K562 (cell line): ENCODE measurements around the gene TMEM248. TPM values are rescaled to one million over a fixed set of nuclear protein-coding genes. Genes with fewer than 3 reads are reported as not detected.

ENCODE experiments used
- ATAC-seq: fragments of 200-7000 bp; cut with Tn5 transposase; 3 replicates; pipeline ENCODE4 v1.9.1; 2020; ENCODE audit warnings: moderate library complexity
- BruUV-seq: library from RNA; stranded (reverse); fragments of 400-500 nt; replicated peaks from 2 replicates; lab custom pipeline; 2021; lab: Mats Ljungman, UMichigan
- CTCF ChIA-PET: fragments of 300-600 bp; formaldehyde crosslinking; extraction: SDS; loops from one replicate; lab custom pipeline; 2021; ENCODE audit warnings: low intra/inter-chr PET ratio; lab: Yijun Ruan, JAX
- POLR2A ChIA-PET: fragments of 300-600, 350-650 bp; sonication (Branson Sonifier 250); formaldehyde crosslinking; extraction: SDS; loops from one replicate; lab custom pipeline; 2021; ENCODE audit warnings: antibody characterized with exemption, inconsistent platforms; lab: Yijun Ruan, JAX
- DNase-seq, 4 experiments: peaks; one replicate each; pipeline versions ENCODE4 v3.0.0 to v3.0.0-alpha.2; 2011 to 2018; ENCODE audit warnings: low spot score in 3 of 4, mixed read lengths in 3 of 4; ENCODE audit errors: extremely low read depth in 1 of 4
- FAIRE-seq: peaks from 2 replicates; lab custom pipeline; 2011; peaks lifted over from hg19 to GRCh38; lab: Jason Lieb, UNC
- H2AFZ ChIP-seq: 2 replicates; pipeline ENCODE4 v1.6.0; 2011; ENCODE audit warnings: low read depth, low read length, control low read depth, inconsistent platforms
- H3K27ac ChIP-seq: fragments of 200-600 bp; 3 replicates; pipeline ENCODE4 v1.8.0; 2011; ENCODE audit warnings: low read depth, mild to moderate bottlenecking, control low read depth, inconsistent platforms, low read length, moderate library complexity, mixed read lengths; ENCODE audit errors: extremely low read depth
- H3K27me3 ChIP-seq, 2 experiments: fragments of 300-600 bp in 1 of 2; 2 replicates in 1 of 2; 3 replicates in 1 of 2; pipeline versions ENCODE4 v1.6.0 to v1.8.0; 2011; ENCODE audit warnings: inconsistent platforms in 2 of 2, low read length in 2 of 2, mild to moderate bottlenecking in 1 of 2, mixed read lengths in 1 of 2, moderate library complexity in 1 of 2; ENCODE audit not compliant: control insufficient read depth in 2 of 2, insufficient read depth in 2 of 2
- H3K36me3 ChIP-seq: fragments of 300-600 bp; 3 replicates; pipeline ENCODE4 v1.8.0; 2011; ENCODE audit warnings: mild to moderate bottlenecking, low read length, inconsistent platforms; ENCODE audit not compliant: control insufficient read depth, insufficient read depth
- H3K4me1 ChIP-seq, 2 experiments: fragments of 200-600 bp in 1 of 2; replicated peaks in 1 of 2; 2 replicates in 1 of 2; 3 replicates in 1 of 2; pipeline versions ENCODE4 v1.5.1 to v1.8.0; 2011; ENCODE audit warnings: inconsistent platforms in 2 of 2, low read length in 2 of 2, mild to moderate bottlenecking in 1 of 2, mixed read lengths in 1 of 2, moderate library complexity in 1 of 2; ENCODE audit not compliant: control insufficient read depth in 2 of 2, insufficient read depth in 2 of 2
- H3K4me2 ChIP-seq: 2 replicates; pipeline ENCODE4 v1.6.1; 2011; ENCODE audit warnings: low read length, control low read depth, inconsistent platforms, mixed read lengths; ENCODE audit not compliant: insufficient read depth
- H3K4me3 ChIP-seq: fragments of 200-600 bp; sonication (generic), shearing (Covaris generic); 2 replicates; pipeline ENCODE4 v1.5.1; 2016; ENCODE audit warnings: control low read depth, inconsistent platforms
- H3K79me2 ChIP-seq: fragments of 200-600 bp; 3 replicates; pipeline ENCODE4 v1.8.0; 2011; ENCODE audit warnings: low read length, inconsistent platforms; ENCODE audit not compliant: control insufficient read depth, insufficient read depth
- H3K9ac ChIP-seq, 2 experiments: 2 replicates each; pipeline versions ENCODE4 v1.6.0 to v1.6.1; 2011; ENCODE audit warnings: low read depth in 2 of 2, low read length in 2 of 2, control low read depth in 1 of 2, inconsistent platforms in 1 of 2, mild to moderate bottlenecking in 1 of 2, mixed read lengths in 1 of 2; ENCODE audit not compliant: insufficient read depth in 1 of 2
- H3K9me1 ChIP-seq: one replicate; pipeline ENCODE4 v1.6.0; 2011; ENCODE audit warnings: inconsistent platforms, mild to moderate bottlenecking, low read length, moderate library complexity; ENCODE audit not compliant: control insufficient read depth, insufficient read depth
- H3K9me3 ChIP-seq: replicated peaks from 2 replicates; pipeline ENCODE4 v1.5.1; 2011; ENCODE audit warnings: low read depth, low read length, inconsistent platforms; ENCODE audit not compliant: control insufficient read depth, insufficient read depth
- H4K20me1 ChIP-seq: replicated peaks from 2 replicates; pipeline ENCODE4 v1.6.1; 2011; ENCODE audit warnings: low read length, inconsistent platforms, mixed read lengths; ENCODE audit not compliant: control insufficient read depth, insufficient read depth
- ERF ChIP-seq: fragments of 450-650 bp; formaldehyde crosslinking; IDR thresholded peaks from 2 replicates; pipeline ENCODE4 v1.4.0; 2020; ENCODE audit warnings: mild to moderate bottlenecking, mixed read lengths
- ESRRA ChIP-seq: fragments of 450-650 bp; IDR thresholded peaks from 2 replicates; pipeline ENCODE4 v1.6.1; 2014; ENCODE audit warnings: low read depth, mild to moderate bottlenecking, moderate library complexity, borderline replicate concordance
- RAD21 ChIP-seq, 2 experiments: fragments of 250-450 bp in 1 of 2; fragments of 450-650 bp in 1 of 2; sonication (Bioruptor Pico) in 1 of 2; formaldehyde crosslinking in 1 of 2; IDR thresholded peaks in 1 of 2; conservative IDR thresholded peaks in 1 of 2; 2 replicates each; pipeline versions ENCODE4 v1.4.0 to v1.8.0; 2020 to 2022; ENCODE audit warnings: mild to moderate bottlenecking in 2 of 2, moderate library complexity in 1 of 2
- ZFP36 ChIP-seq: fragments of 150-350 bp; IDR thresholded peaks from 2 replicates; pipeline ENCODE4 v1.6.1; 2018; ENCODE audit warnings: low read length, low read depth; ENCODE audit not compliant: partially characterized antibody
- WGBS: fragments of 100-300 bp; shearing (Covaris generic); methylation state at CpG from one replicate; pipeline ENCODE4 v1.1.6; 2016; ENCODE audit warnings: low coverage, mixed read lengths; ENCODE audit not compliant: insufficient coverage; ENCODE audit errors: missing lambda C conversion rate; 5-methylcytosine and 5-hydroxymethylcytosine counted together
- in situ Hi-C: fragments of 300-500 bp; cut with MboI; formaldehyde crosslinking; loops from 4 replicates; pipeline ENCODE4 v1.15.0; 2018; ENCODE audit warnings: inconsistent platforms, mixed read lengths
- intact Hi-C: fragments of 100-400 bp; cut with micrococcal nuclease; formaldehyde crosslinking; loops from 2 replicates; pipeline ENCODE4 v1.14.2; 2022
- polyA plus RNA-seq, 8 experiments: library from polyadenylated mRNA; depleted of rRNA in 4 of 8; stranded (reverse) in 5 of 8; unstranded in 3 of 8; fragments of >200 nt; fragmentation: Nextera tagmentation in 2 of 8; fragmentation: Illumina TruSeq in 1 of 8; extraction: Ambion mirVana in 2 of 8; extraction: Trizol in 1 of 8; gene quantifications; 2 replicates each; pipeline versions ENCODE4 v1.2.1 to v1.2.3, GENCODE V29; 2011 to 2014; ENCODE audit warnings: inconsistent platforms in 1 of 8, missing spikeins in 1 of 8
- total RNA-seq, 7 experiments: library from RNA; depleted of rRNA in 6 of 7; stranded (reverse); fragments of >200 nt in 6 of 7; fragmentation: Illumina TruSeq in 2 of 7; extraction: Trizol in 2 of 7; gene quantifications; 2 replicates each; pipeline versions ENCODE4 v1.2.1 to v1.2.3, GENCODE V29; 2011 to 2021; ENCODE audit warnings: low replicate concordance in 1 of 7
- TF ChIP-seq, protein P1 (sequence below): fragments of 450-650 bp; formaldehyde crosslinking; IDR thresholded peaks from 2 replicates; pipeline ENCODE4 v1.4.0; 2020; ENCODE audit warnings: mild to moderate bottlenecking, moderate library complexity
- TF ChIP-seq, protein P2 (sequence below), 3 experiments: IDR thresholded peaks in 2 of 3; conservative IDR thresholded peaks in 1 of 3; 2 replicates each; pipeline ENCODE4 v1.5.1; 2011 to 2012; ENCODE audit warnings: low read length in 3 of 3, mild to moderate bottlenecking in 3 of 3, control low read depth in 2 of 3, improper control_type of control experiment in 1 of 3, inconsistent platforms in 1 of 3, low read depth in 1 of 3, mixed read lengths in 1 of 3, moderate library complexity in 1 of 3; ENCODE audit not compliant: insufficient read depth in 2 of 3

The TMEM248 gene
- total and polyA plus RNA-seq, 9 of the 15 experiments (the other 6 are each of a cell fraction or from before 2014, with no cell fraction given): 6.3 to 132 (median 64.4) TPM

DNA sequence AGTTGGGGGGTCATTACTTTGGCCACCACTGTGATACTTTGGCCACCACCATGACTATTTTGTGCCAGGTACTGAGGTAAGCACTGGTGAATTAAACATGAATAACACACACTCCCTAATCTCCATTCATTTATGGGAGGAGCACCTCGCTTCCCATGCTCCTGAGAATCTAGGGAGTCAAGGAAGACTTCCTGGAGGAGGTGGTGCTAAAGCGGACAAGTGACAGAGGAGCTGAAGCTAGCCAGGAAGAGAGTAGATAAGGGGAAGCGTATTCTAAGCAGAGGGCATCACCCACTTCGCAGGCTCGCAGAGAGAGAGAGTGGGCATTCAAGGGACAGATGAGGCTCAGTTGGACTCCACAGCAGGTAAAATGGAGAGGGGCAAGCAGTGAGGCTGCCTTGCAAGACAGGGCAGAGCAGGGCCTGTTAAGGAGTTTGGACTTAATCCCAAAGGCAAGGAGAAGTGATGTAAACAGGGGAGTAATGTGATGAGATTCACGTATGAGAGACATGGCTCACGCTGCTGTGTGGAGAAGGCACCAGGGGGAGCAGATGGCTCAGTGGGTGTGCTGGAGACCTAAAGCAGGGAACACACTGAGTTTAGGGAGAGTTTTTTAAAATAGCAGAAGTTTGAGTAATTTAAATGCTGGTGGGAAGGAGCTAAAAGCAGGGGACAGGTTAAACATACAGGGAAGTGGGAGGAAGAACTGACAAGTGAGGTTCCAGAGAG, 21.3 kb upstream of the TMEM248 start:
- CTCF ChIA-PET: no interaction called here
- Histone ChIP-seq H2AFZ (no peak overlapping the region), H3K9ac (no peak overlapping the region), H3K4me2 (no peak overlapping the region), H3K9me1 (no peaks in the 10 kb centered on the region), H3K27ac (no peak overlapping the region), H3K36me3 (peaks cover 46% of the 10 kb centered on the region; the same call in 2 of the 3 replicates)
- no TSS peak for BruUV-seq
- ATAC-seq (no peak; the same call in 2 of the 3 replicates), DNase-seq (no peak)
- in situ Hi-C loops: no loop called here
- POLR2A ChIA-PET: no interaction called here
- WGBS: 80% methylated on average over 7 of the region's 7 CpGs
- TF ChIP-seq, protein P1, sequence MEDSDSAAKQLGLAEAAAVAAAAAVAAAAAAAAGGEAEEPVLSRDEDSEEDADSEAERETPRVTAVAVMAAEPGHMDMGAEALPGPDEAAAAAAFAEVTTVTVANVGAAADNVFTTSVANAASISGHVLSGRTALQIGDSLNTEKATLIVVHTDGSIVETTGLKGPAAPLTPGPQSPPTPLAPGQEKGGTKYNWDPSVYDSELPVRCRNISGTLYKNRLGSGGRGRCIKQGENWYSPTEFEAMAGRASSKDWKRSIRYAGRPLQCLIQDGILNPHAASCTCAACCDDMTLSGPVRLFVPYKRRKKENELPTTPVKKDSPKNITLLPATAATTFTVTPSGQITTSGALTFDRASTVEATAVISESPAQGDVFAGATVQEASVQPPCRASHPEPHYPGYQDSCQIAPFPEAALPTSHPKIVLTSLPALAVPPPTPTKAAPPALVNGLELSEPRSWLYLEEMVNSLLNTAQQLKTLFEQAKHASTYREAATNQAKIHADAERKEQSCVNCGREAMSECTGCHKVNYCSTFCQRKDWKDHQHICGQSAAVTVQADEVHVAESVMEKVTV (CRISPR knock-in tag): 0 out of 2 replicates have a peak, but pooled peaks have one; percentile 10
- TF ChIP-seq ESRRA (no peak), RAD21 (CRISPR knock-in tag; conservative IDR thresholded peaks at IDR 0.05 in 1 of 2, IDR thresholded peaks at IDR 0.05 in 1 of 2) (0 out of 4 replicates have a peak, but pooled peaks of 1 of the 2 experiments have one; percentile 12), ZFP36 (peak; percentile 93), ERF (CRISPR knock-in tag) (no peak)
- TF ChIP-seq, protein P2, sequence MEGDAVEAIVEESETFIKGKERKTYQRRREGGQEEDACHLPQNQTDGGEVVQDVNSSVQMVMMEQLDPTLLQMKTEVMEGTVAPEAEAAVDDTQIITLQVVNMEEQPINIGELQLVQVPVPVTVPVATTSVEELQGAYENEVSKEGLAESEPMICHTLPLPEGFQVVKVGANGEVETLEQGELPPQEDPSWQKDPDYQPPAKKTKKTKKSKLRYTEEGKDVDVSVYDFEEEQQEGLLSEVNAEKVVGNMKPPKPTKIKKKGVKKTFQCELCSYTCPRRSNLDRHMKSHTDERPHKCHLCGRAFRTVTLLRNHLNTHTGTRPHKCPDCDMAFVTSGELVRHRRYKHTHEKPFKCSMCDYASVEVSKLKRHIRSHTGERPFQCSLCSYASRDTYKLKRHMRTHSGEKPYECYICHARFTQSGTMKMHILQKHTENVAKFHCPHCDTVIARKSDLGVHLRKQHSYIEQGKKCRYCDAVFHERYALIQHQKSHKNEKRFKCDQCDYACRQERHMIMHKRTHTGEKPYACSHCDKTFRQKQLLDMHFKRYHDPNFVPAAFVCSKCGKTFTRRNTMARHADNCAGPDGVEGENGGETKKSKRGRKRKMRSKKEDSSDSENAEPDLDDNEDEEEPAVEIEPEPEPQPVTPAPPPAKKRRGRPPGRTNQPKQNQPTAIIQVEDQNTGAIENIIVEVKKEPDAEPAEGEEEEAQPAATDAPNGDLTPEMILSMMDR (IDR thresholded peaks at IDR 0.05 in 2 of 3, conservative IDR thresholded peaks at IDR 0.05 in 1 of 3; ENCODE audit: insufficient read depth in 2 of 3, low read depth in 1 of 3, low read length in 3 of 3): peak in 2 of 3 experiments; percentile 22 to 42; a peak in 1 of 6 replicates
- TF ChIP-seq, all 486 proteins: peak for 4
- Histone ChIP-seq H3K9me3 (no peaks in the 10 kb centered on the region), H3K27me3 (no peaks in the 10 kb centered on the region), H3K4me1 (peaks cover 0 to 7% of the 10 kb centered on the region in 2 experiments; a peak in 1 of 5 replicates), H3K79me2 (no peaks in the 10 kb centered on the region), H3K4me3 (no peak overlapping the region), H4K20me1 (no peaks in the 10 kb centered on the region)
- no peak for FAIRE-seq
- intact Hi-C loops: no loop called here
